Measurements from ENCODE around the gene HSD3B2. TPM values are rescaled to one million over a fixed set of nuclear protein-coding genes. Genes with fewer than 3 reads are reported as not detected.

HSD3B2 gene
- polyA plus RNA-seq, 4 donors: 0.23 to 2.6 (median 1.5) TPM

GRCh38 chr1:119394085-119394484, 20.9 kb upstream of the HSD3B2 start:
- no peak for DNase-seq (ENCODE audit: low read depth in 4 of 4, low spot score in 3 of 4)

- DNase-seq (ENCODE audit: low read depth in 4 of 4, low spot score in 3 of 4): no peak
Observed at GRCh38 chr1:119396982-119397381, 18.0 kb upstream of the HSD3B2 start.

- no peak for DNase-seq (ENCODE audit: low read depth in 4 of 4, low spot score in 3 of 4)
Observed at GRCh38 chr1:119397986-119398385, 17.0 kb upstream of the HSD3B2 start.

- no peak for DNase-seq (ENCODE audit: low read depth in 4 of 4, low spot score in 3 of 4)
Observed at GRCh38 chr1:119404736-119405135, 10.2 kb upstream of the HSD3B2 start.

- no peak for DNase-seq (ENCODE audit: low read depth in 4 of 4, low spot score in 3 of 4)
Observed at GRCh38 chr1:119409731-119410130, 5.2 kb upstream of the HSD3B2 start.

- DNase-seq (ENCODE audit: low read depth in 4 of 4, low spot score in 3 of 4): no peak
Observed at GRCh38 chr1:119410961-119411360, 4.0 kb upstream of the HSD3B2 start.

- DNase-seq (ENCODE audit: low read depth in 4 of 4, low spot score in 3 of 4): no peak
Observed at GRCh38 chr1:119416006-119416640, 1.2 kb downstream of the HSD3B2 start.

- no peak for DNase-seq (ENCODE audit: low read depth in 4 of 4, low spot score in 3 of 4)
Observed at GRCh38 chr1:119419109-119419508, 4.2 kb downstream of the HSD3B2 start.

- no peak for DNase-seq (ENCODE audit: low read depth in 4 of 4, low spot score in 3 of 4)
Observed at GRCh38 chr1:119420638-119421037, 5.7 kb downstream of the HSD3B2 start.

- no peak for DNase-seq (ENCODE audit: low read depth in 4 of 4, low spot score in 3 of 4)
Observed at GRCh38 chr1:119422631-119423030, 7.7 kb downstream of the HSD3B2 start.

- DNase-seq (ENCODE audit: low read depth in 4 of 4, low spot score in 3 of 4): no peak
Observed at GRCh38 chr1:119428991-119429390, 14.0 kb downstream of the HSD3B2 start.

- DNase-seq (ENCODE audit: low read depth in 4 of 4, low spot score in 3 of 4): no peak
Observed at GRCh38 chr1:119429687-119430086, 14.7 kb downstream of the HSD3B2 start.

GRCh38 chr1:119430486-119430885, 15.5 kb downstream of the HSD3B2 start:
- DNase-seq (ENCODE audit: low read depth in 4 of 4, low spot score in 3 of 4): no peak

- DNase-seq (ENCODE audit: low read depth in 4 of 4, low spot score in 3 of 4): no peak
Observed at GRCh38 chr1:119431836-119432235, 16.9 kb downstream of the HSD3B2 start.

GRCh38 chr1:119435052-119435451, 20.1 kb downstream of the HSD3B2 start:
- no peak for DNase-seq (ENCODE audit: low read depth in 4 of 4, low spot score in 3 of 4)

- no peak for DNase-seq (ENCODE audit: low read depth in 4 of 4, low spot score in 3 of 4)
Observed at GRCh38 chr1:119438761-119439160, 23.8 kb downstream of the HSD3B2 start.

GRCh38 chr1:119440721-119441307, 25.9 kb downstream of the HSD3B2 start:
- no peak for DNase-seq (ENCODE audit: low read depth in 4 of 4, low spot score in 3 of 4)

GRCh38 chr1:119442756-119443155, 27.8 kb downstream of the HSD3B2 start:
- DNase-seq (ENCODE audit: low read depth in 4 of 4, low spot score in 3 of 4): no peak

GRCh38 chr1:119446321-119446720, 31.4 kb downstream of the HSD3B2 start:
- no peak for DNase-seq (ENCODE audit: low read depth in 4 of 4, low spot score in 3 of 4)

GRCh38 chr1:119447344-119448126, 32.6 kb downstream of the HSD3B2 start:
- DNase-seq (ENCODE audit: low read depth in 4 of 4, low spot score in 3 of 4): no peak

GRCh38 chr1:119448127-119448511, 33.2 kb downstream of the HSD3B2 start:
- no peak for DNase-seq (ENCODE audit: low read depth in 4 of 4, low spot score in 3 of 4)

GRCh38 chr1:119449971-119450370, 35.0 kb downstream of the HSD3B2 start:
- DNase-seq (ENCODE audit: low read depth in 4 of 4, low spot score in 3 of 4): no peak

Measured in left renal pelvis (tissue), 4 donors.